Effector memory CD4-positive, alpha-beta T cell (primary cell): ENCODE measurements around the gene ACSS1.

Experiments
- DNase-seq, 3 donors: peaks; one replicate each; pipeline ENCODE4 v3.0.0-alpha.2; 2020
- H3K27ac ChIP-seq: 2 replicates; pipeline ENCODE4 v1.7.0; 2013; ENCODE audit warnings: mild to moderate bottlenecking, low read length, moderate library complexity; ENCODE audit not compliant: insufficient read depth, poor library complexity, severe bottlenecking
- H3K27me3 ChIP-seq: replicated peaks from 2 replicates; pipeline ENCODE4 v1.7.0; 2013; ENCODE audit warnings: mild to moderate bottlenecking, low read length; ENCODE audit not compliant: insufficient read depth, control insufficient read depth, poor library complexity, severe bottlenecking
- H3K36me3 ChIP-seq: 2 replicates; pipeline ENCODE4 v1.7.0; 2013; ENCODE audit warnings: mild to moderate bottlenecking, low read length, moderate library complexity; ENCODE audit not compliant: control insufficient read depth, insufficient read depth
- H3K4me1 ChIP-seq: 2 replicates; pipeline ENCODE4 v1.7.0; 2013; ENCODE audit warnings: low read length, mild to moderate bottlenecking; ENCODE audit not compliant: control insufficient read depth, insufficient read depth, poor library complexity, severe bottlenecking
- H3K4me3 ChIP-seq: 2 replicates; pipeline ENCODE4 v1.7.0; 2013; ENCODE audit warnings: low read length, low read depth, mild to moderate bottlenecking; ENCODE audit not compliant: insufficient read depth, poor library complexity, severe bottlenecking
- H3K9me3 ChIP-seq: 2 replicates; pipeline ENCODE4 v1.7.0; 2013; ENCODE audit warnings: mild to moderate bottlenecking, low read length, moderate library complexity; ENCODE audit not compliant: control insufficient read depth

The ACSS1 gene

DNA sequence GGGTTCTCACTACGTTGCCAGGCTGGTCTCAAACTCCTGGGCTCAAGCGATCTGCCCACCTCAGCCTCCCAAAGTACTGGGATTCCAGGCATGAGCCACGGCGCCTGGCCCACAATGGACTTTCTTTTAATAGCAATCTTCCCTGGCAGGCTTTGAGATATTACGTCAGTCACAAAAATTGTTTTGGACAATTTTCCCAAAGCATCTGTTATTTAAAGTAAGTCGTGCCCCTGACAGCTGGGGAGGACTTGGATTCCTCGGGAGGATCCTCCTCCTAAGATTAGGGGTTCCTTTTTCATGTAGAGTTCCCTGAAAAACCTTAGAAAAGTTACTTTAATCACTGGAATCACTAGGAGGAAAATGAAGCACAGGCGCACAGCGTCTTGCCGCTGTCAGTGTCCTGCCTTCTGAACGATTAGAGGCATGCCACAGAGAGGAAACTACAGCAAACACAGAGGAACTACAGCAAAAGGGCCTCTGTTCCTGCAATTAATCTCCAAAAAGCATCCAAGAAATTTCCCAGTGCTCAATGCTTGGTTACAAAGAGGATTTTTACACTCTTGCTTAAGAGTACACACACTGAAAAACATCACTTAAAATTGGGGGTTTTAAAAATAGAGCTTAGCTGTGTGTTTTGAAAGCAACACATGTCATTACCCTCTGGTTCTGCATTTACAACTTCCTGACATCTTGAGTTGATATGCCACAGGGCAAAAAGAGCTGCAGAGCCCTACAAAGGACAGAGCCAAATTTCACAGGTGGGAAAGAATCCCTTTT, 4.5 kb downstream of the ACSS1 start:
- no peaks in the 10 kb centered on the region for H3K27me3 ChIP-seq
- no peak for DNase-seq
- no peak overlapping the region for H3K4me3 ChIP-seq
- H3K4me1 ChIP-seq, result peaks cover 22% of the 10 kb centered on the region
- H3K36me3 ChIP-seq, result no peaks in the 10 kb centered on the region
- H3K9me3 ChIP-seq, result no peaks in the 10 kb centered on the region
- H3K27ac ChIP-seq, result no peak overlapping the region

DNA sequence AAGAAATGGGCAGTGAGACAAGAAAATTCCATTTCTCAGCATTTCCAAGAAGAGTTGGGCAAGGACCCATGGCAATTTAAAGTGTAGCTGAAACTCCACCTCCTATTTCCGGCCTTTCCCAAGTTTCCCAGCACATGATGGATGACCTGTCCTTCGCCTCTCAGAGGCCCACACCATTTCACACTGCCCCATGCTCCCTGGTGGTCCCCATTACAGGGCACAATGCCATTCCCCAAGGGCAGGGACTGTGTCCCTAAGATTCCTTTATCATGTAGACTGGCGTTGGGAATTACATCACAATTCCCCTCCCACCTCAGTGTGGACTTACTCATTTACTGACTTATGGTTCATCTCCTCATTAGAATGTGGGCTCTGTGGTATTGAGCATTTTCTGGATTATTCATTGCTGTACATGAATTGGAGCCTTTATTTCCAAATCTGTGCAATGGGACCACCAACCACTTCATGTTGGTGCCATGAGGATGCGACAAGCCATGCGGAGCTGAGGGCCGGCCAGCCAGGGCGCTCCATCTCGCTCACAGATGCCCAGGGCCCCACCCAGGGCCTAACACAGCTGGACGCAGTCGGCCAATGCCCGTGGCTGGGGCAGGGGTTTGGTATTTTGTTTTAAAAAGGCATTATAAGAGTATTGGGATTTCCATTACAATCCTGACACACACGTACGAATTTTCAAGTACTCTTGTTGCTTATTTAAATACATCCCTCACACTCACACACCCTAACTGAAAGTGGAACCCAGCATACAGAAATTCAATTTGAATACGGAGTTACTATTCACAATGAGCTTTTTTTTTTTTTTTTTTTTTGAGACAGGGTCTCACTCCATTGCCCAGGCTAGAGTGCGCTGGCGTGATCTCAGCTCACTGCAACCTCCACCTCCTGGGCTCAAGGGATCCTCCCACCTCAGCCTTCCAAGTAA, 5.4 kb downstream of the ACSS1 start:
- no peak for DNase-seq
- Histone ChIP-seq H3K27me3 (no peaks in the 10 kb centered on the region), H3K27ac (no peak overlapping the region), H3K36me3 (peaks cover 5% of the 10 kb centered on the region), H3K4me1 (peaks cover 21% of the 10 kb centered on the region), H3K4me3 (no peak overlapping the region), H3K9me3 (no peaks in the 10 kb centered on the region)

DNA sequence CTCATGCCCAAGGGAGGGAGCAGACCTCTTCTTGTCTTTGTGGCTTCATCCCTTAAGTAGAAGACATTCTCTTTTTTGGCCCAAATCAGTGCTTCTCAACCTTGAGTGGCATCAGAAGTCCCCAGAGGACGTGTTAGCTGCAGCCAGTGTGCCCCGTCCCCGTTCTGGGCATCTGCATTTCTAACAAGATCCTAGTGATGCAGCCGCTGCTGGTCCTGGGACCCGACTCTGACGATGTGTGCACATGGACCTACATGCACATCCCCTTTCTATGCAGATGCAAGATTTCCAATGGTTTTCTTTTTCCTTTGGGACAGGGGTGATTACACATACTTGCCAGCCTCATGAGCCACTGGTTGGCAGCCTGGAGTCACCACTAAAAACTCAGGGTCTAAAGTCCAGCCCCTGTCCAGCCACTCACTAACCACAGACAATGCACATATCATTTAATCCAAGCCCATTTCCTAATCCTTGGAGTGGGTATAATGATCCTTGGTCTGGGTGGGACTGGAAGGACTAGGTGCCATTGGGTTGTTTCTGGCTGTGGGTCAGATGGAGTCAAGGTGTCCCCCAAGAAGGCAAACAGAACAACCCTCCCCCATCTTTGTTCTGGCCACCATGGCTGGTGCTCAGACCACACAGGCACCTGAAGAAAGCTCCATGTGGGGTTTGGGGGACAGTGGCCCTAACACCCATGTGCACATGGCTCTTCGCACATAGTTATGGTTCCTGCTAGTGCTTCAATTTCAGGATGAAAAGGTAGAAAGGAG, 6.4 kb downstream of the ACSS1 start:
- Histone ChIP-seq H3K27me3 (no peaks in the 10 kb centered on the region), H3K4me1 (peaks cover 17% of the 10 kb centered on the region), H3K9me3 (no peaks in the 10 kb centered on the region), H3K27ac (no peak overlapping the region), H3K4me3 (no peak overlapping the region), H3K36me3 (peaks cover 15% of the 10 kb centered on the region)
- DNase-seq, result no peak

DNA sequence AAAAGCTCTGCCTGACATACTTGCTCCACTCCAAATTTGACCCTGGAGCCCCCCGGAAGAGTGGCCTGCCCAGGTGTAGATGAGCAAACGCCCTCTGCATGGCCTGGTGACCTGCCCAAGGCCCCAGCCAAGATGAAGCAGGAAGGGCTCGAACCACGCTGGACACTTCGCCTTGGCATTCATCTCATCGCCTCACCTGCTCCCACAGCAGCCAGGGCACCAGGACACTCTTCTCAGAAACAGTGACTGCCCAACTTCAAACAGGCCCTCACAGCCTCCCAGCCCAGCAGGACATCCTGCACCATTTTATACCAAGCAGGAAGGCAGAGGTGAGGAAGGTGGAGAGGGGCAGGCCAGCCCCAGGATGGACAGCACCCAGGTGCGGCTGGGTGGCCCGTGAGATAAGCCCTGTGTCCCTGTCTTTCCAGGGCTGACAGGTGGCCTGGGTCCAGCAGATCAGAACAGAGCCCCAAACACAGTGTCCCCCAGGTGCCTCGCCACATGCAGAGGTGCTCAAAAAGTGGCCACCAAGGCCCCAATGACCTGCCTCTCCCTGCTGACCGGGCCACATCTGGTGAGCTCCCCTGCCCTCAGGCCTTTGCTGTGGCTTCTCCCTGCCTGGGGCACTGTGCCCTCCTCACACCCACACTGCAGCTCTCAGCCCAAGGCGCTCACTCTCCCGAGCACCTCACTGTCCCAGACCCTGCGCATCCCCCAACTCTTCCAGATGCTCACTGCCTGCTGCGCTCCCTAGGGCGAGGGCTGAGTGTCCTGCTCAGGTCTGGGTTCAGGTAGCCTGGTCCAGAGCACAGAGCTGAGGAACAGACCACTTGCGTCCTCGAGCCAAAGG, 7.2 kb downstream of the ACSS1 start:
- H3K9me3 ChIP-seq, result no peaks in the 10 kb centered on the region
- H3K27ac ChIP-seq, result no peak overlapping the region
- H3K4me3 ChIP-seq, result no peak overlapping the region
- peaks cover 16% of the 10 kb centered on the region for H3K36me3 ChIP-seq
- no peaks in the 10 kb centered on the region for H3K27me3 ChIP-seq
- H3K4me1 ChIP-seq, result peaks cover 8% of the 10 kb centered on the region
- no peak for DNase-seq

DNA sequence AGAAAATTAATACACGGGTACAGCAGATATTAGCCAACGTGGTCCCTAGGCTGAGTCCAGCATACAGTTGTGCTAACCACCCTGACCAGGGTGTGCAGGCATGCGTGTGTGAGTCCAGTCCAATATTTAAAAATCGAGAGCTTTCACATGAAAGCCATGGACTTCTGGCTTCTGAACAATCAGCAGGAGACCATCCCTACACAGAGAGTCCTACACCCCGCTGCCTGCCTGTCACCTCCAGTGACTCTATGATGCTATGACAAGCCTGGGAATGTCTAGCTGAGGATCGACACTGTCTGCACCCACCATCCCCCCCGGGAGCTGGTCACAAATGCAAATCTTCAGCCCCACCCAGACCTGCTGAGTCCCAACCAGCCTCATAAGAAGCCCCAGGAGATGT, 7.9 kb downstream of the ACSS1 start:
- H3K9me3 ChIP-seq, result no peaks in the 10 kb centered on the region
- H3K27ac ChIP-seq, result no peak overlapping the region
- H3K36me3 ChIP-seq, result peaks cover 16% of the 10 kb centered on the region
- H3K27me3 ChIP-seq, result no peaks in the 10 kb centered on the region
- peaks cover 8% of the 10 kb centered on the region for H3K4me1 ChIP-seq
- DNase-seq, result no peak
- H3K4me3 ChIP-seq, result no peak overlapping the region

DNA sequence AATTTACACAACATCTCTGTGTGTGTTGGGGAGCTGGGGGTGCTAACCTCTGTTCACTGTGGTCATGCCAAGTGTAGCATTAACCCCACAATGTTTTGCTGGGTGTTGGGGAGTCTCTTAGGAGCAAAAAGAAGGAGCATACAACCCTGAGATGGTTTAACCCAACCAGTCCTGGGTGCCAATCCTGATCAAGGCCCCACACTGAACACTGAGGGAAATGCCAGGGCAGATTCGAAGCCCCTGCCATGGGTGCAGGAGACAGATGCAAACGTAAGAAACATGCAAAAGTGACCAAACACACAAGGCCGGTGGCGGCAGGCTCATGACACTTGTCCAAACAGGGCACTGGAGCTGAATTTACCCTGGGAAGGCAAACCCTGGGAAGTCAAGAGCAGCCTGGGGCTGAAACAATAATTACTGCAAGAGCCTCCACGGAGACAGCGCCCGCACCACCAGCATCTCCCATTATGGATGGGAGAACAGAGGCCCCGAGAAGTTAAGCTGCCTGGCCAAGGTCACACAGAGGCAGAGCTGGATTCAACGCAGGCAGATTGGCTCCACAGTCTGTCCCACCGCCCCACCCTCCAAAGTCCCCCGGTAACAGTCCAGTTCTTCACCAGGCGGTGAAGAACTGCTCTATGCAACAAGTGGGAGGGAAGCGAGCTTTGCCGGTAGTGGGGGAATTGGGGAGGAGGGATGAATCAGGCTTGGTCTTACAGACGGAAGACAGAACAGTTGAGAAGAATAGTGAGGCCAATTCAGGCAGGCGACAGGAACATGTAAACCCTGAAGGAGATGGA, 8.5 kb downstream of the ACSS1 start:
- no peak overlapping the region for H3K27ac ChIP-seq
- H3K9me3 ChIP-seq, result no peaks in the 10 kb centered on the region
- no peak for DNase-seq
- peaks cover 8% of the 10 kb centered on the region for H3K4me1 ChIP-seq
- H3K4me3 ChIP-seq, result no peak overlapping the region
- no peaks in the 10 kb centered on the region for H3K27me3 ChIP-seq
- peaks cover 16% of the 10 kb centered on the region for H3K36me3 ChIP-seq

DNA sequence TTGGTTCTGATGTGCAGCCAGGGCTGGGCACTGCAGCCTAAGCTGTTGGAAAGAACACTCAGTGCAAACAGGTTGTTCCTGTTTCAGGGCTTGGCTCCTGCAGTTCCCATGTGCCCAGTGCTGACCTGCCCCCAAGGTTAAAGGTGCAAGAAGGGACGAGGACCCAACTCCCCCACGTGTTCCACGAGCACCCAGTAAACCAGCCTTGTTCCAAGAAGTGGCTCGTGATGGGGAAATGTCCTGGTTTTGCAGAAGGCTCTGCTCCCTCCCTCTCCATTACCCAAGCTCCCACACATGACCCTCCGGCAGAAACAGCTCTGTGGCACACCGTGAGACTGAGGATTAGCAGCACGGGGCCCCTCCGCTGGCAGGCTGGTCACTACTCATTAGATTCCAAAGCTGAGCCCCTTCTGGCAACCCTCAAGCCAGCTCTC, 9.4 kb downstream of the ACSS1 start:
- H3K4me3 ChIP-seq, result no peak overlapping the region
- no peaks in the 10 kb centered on the region for H3K4me1 ChIP-seq
- peaks cover 16% of the 10 kb centered on the region for H3K36me3 ChIP-seq
- DNase-seq, result no peak
- no peaks in the 10 kb centered on the region for H3K9me3 ChIP-seq
- no peaks in the 10 kb centered on the region for H3K27me3 ChIP-seq
- H3K27ac ChIP-seq, result no peak overlapping the region

DNA sequence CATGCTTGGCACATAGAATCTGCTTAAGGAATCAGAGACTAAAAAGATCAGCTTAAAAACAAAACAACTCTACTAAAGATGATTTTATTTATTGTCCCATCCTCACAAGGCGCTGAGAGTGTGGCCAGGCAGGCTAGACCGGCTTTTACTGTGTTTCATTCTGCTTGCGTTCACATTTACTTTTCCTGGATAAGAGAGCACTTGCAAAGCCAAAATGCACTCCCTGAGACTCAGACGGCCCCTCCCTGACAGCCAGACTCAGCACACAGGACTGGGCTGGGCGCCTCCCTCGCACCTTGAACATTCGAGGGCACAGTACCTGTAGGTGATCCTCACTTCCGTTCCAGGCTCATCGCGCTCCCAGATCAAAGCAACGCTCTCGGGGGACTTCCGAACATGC, 10.2 kb downstream of the ACSS1 start:
- no peaks in the 10 kb centered on the region for H3K9me3 ChIP-seq
- H3K4me3 ChIP-seq, result no peak overlapping the region
- no peak overlapping the region for H3K27ac ChIP-seq
- peaks cover 16% of the 10 kb centered on the region for H3K36me3 ChIP-seq
- no peak for DNase-seq
- H3K27me3 ChIP-seq, result no peaks in the 10 kb centered on the region
- peaks cover 6% of the 10 kb centered on the region for H3K4me1 ChIP-seq
